Ishikawa (cell line): ENCODE data around the gene NEURL2.

ENCODE experiments used
- CEBPB ChIP-seq: IDR thresholded peaks from 2 replicates; pipeline ENCODE4 v1.6.1; 2012
- EP300 ChIP-seq: IDR thresholded peaks from 2 replicates; pipeline ENCODE4 v1.6.1; 2012; ENCODE audit warnings: borderline replicate concordance
- FOXM1 ChIP-seq: IDR thresholded peaks from 2 replicates; pipeline ENCODE4 v1.6.1; 2012; ENCODE audit warnings: low read depth, borderline replicate concordance
- NFIC ChIP-seq: IDR thresholded peaks from 2 replicates; pipeline ENCODE4 v1.6.1; 2012
- RAD21 ChIP-seq: IDR thresholded peaks from 2 replicates; pipeline ENCODE4 v1.6.1; 2012; ENCODE audit warnings: low read depth
- REST ChIP-seq: IDR thresholded peaks from 2 replicates; pipeline ENCODE4 v1.6.1; 2012; ENCODE audit warnings: low read depth, mild to moderate bottlenecking
- TAF1 ChIP-seq: IDR thresholded peaks from 2 replicates; pipeline ENCODE4 v1.6.1; 2012; ENCODE audit warnings: low read depth, mild to moderate bottlenecking
- TCF12 ChIP-seq: IDR thresholded peaks from 2 replicates; pipeline ENCODE4 v1.6.1; 2012; ENCODE audit warnings: low read depth
- TEAD4 ChIP-seq: IDR thresholded peaks from 2 replicates; pipeline ENCODE4 v1.6.1; 2012
- YY1 ChIP-seq: IDR thresholded peaks from 2 replicates; pipeline ENCODE4 v1.6.1; 2012; ENCODE audit warnings: low read depth
- ZBTB7A ChIP-seq: IDR thresholded peaks from 2 replicates; pipeline ENCODE4 v1.6.1; 2012; ENCODE audit warnings: low read depth
- TF ChIP-seq, protein P1 (sequence below): IDR thresholded peaks from 2 replicates; pipeline ENCODE4 v1.6.1; 2012
- TF ChIP-seq, protein P2 (sequence below): IDR thresholded peaks from 2 replicates; pipeline ENCODE4 v1.6.1; 2012

DNA sequence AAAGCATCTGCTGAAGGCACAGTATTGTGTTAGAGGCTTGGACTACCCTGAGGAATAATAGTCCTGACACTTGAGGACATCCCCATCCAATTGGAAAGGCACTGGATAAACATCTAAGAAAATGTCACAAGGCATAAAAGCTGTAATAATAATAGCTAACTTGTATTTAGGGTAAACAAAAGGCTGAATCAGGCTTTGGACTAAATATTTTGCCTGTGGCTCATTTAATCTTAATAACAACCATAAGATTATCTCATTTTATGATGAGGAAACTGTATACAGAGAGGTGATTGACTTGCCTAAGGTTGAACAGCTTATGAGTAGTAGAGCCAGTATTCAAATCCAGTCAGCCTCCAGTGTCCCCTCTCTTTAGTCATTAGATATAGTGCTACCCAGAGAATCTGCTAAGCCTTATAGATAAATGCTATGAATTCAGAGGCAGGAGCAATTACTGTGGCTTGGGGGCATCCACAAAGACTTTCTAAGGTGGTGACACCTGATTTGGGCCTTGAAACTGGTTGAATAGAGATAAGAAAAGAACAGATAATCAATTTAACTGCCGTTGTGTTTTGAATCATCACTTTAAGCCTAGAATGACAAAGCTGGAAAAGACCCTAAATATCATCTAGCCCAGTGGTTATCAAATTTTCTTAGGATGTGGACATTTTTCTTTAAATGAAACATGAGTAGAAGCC, 17.5 kb downstream of the NEURL2 start:
- TF ChIP-seq EP300, result no peak
- TF ChIP-seq, protein P1, sequence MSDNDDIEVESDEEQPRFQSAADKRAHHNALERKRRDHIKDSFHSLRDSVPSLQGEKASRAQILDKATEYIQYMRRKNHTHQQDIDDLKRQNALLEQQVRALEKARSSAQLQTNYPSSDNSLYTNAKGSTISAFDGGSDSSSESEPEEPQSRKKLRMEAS, result no peak
- no peak for TF ChIP-seq RAD21
- no peak for TF ChIP-seq TEAD4
- TF ChIP-seq REST, result no peak
- no peak for TF ChIP-seq YY1
- TF ChIP-seq TAF1, result no peak
- TF ChIP-seq NFIC, result no peak
- no peak for TF ChIP-seq FOXM1
- TF ChIP-seq, protein P2, sequence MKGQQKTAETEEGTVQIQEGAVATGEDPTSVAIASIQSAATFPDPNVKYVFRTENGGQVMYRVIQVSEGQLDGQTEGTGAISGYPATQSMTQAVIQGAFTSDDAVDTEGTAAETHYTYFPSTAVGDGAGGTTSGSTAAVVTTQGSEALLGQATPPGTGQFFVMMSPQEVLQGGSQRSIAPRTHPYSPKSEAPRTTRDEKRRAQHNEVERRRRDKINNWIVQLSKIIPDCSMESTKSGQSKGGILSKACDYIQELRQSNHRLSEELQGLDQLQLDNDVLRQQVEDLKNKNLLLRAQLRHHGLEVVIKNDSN, result no peak
- no peak for TF ChIP-seq TCF12
- no peak for TF ChIP-seq CEBPB
- no peak for TF ChIP-seq ZBTB7A
